GM19468 (cell line): ENCODE measurements around the gene SNCA.

Experiments used
- ATAC-seq: cut with Tn5 transposase; IDR thresholded peaks from one replicate; pipeline ENCODE4 v1.9.1; 2021; ENCODE audit warnings: mild to moderate bottlenecking, moderate library complexity, moderate number of reproducible peaks; ENCODE audit not compliant: unreplicated experiment; ENCODE audit errors: extremely low read depth

Gene SNCA

DNA sequence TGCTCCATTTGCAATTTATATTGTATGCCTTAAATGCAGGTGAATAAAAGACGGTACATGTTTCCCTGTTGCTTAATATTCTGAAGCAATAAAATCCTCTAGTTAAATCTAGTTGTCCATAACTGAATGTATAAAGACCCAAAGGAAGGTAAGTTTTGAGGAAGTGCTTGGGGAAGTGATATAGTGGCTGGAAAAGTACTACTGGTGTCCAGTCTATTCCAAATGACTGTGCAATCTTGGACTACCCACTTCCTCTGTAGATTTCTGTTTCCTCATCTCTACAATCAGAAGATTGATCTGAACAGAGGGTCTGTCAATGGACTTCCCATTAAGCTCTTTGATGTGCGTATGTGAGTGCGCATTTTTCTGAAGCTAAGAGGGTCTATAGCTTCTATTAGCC lies 17.0 kb downstream of the SNCA start:
- no peak for ATAC-seq

DNA sequence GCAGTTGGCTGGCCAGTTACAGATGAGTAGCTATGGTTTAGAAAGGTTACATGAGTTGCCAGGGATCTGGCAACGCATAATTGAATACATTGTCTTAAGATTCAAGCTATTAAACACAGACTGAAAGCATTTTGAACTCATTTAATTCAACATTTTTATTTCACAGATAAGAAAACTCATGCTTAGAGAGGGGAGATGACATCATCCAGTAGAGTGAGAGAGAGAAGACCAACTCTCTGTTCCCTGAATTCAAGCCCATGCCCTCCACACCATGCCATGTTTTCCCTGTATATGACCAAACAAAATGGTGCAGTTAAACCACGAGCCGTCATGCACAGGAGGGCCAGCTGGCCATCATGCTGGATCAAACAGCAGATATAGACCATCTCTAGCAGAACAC lies 22.6 kb downstream of the SNCA start:
- ATAC-seq: no peak

DNA sequence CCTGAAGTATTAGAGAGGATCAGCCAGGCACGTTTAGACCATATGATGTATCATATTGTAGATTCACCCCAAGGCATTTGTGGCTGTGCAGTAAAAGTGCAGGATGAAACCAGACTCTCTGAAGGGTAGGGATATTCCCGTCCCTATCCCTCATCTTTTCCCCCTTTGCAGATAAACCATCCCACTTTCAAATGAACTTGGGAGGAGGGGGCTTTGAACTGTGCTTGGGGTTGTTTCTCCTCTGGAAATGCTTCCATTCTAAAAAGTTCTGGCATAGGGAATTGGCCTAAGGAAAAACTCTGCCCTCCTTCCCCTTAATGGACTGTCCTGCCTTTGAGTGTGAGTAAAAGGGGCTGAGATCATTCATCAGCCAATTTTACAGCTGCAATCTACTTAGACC lies 23.8 kb downstream of the SNCA start:
- ATAC-seq: no peak

- ATAC-seq: no peak
These were observed 29.4 kb downstream of the SNCA start for GRCh38 chr4:89807441-89808140.

DNA sequence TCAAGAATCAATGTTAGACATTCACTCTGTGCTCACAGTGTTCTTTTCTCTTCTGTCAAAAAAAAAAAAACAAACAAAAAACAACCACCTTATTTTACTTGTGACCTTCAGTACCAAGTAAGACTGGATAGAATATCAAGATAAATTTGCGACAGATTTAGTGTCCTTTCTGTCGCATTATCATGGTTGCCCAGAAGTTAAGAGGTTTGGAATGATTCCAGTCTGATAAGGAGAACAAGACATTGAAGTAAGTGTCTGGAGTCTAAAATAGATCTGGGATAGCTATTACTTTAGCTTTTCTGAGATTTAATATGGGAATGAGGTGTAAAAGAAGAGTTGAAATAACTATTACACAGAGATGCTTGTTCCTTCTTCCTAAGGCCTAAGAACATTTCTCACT lies 31.7 kb downstream of the SNCA start:
- no peak for ATAC-seq

GRCh38 chr4:89803915-89804314 lies 33.0 kb downstream of the SNCA start:
- ATAC-seq: no peak

DNA sequence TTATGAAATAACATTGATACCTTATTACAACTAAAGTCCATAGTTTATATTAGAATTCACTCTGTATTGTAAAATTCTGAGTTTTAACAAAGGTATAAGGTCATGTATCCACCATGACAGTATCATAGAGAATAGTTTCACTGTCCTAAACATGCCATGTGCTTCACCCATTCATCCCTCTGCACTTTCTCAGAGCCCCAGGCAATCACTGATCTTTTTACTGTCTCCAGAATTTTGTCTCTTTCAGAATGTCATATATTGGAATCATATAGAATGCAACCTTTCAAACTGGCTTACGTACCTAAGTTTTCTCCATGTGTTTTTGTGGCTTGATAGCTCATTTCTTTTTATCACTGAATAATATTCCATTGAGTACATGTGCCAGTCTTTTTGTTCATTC lies 33.9 kb downstream of the SNCA start:
- ATAC-seq: no peak

GRCh38 chr4:89800527-89801103 lies 36.3 kb downstream of the SNCA start:
- ATAC-seq: no peak

DNA sequence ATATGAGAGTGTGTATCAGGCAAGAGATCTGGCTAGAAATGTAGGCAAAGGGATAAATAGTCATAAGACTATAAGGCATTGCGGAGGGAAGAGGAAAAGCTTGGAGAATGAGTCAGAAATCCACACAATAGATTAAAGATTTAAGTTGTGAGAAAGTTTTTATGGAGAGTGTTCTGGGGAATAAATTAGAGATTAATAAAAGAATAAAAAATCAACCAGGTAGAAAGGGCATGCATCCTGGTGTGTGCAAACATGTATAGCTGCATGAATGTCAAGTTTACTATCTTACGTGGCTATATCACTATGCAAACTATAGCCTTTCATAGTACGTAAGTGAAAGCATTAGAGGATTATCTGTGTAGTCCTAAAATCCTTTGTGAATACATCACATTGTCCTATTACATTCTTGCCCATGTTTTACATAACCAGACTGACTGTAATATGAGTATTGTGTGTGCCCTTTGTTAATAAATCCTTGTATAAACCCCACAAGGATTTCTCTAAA lies 36.9 kb downstream of the SNCA start:
- no peak for ATAC-seq

DNA sequence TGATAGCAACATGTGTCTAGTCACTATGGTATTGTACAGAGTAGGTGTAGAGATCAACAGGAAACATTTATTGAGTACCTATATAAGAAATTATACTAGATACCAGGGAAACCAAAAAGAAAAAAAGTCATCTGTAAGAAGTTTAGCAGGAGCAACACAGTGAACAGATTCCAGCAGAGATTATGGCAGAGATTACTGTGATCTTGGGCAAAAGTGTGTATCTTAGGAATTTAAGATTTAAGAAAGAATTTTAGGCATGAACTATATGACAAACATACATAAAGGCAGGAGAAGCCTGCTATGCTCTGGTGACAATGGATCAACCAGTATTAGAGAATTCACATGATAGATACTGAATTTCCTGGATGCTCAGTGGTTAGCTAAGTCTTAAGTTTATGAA lies 37.9 kb downstream of the SNCA start:
- ATAC-seq: no peak

GRCh38 chr4:89797117-89797516 lies 39.8 kb downstream of the SNCA start:
- no peak for ATAC-seq

- no peak for ATAC-seq
These were observed 48.5 kb downstream of the SNCA start for GRCh38 chr4:89788206-89789072.

GRCh38 chr4:89784686-89785231 lies 52.2 kb downstream of the SNCA start:
- ATAC-seq: no peak

DNA sequence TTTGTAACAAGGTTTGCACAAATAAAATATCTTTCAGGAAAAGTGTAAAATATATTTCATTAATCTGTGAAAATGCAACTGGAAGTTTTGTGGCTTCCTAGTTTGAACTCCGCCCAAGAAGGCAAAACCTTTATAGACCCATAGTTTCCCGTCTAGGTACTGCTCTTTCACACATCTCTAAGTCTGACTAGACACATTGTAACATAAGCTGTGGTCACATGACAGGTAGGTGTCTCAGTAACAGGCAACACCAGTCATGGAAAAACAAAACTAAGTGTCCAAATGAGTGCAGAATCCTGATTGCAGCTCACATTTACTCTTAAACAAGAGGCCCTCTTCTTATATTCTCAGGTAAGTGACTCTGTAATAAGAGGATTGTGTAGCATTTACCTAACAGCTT lies 55.6 kb downstream of the SNCA start:
- no peak for ATAC-seq

GRCh38 chr4:89773805-89774204 lies 63.2 kb downstream of the SNCA start:
- ATAC-seq: no peak

- no peak for ATAC-seq
These were observed 67.1 kb downstream of the SNCA start for GRCh38 chr4:89769856-89770255.

GRCh38 chr4:89767924-89768323 lies 69.0 kb downstream of the SNCA start:
- ATAC-seq: no peak

GRCh38 chr4:89765966-89766365 lies 71.0 kb downstream of the SNCA start:
- no peak for ATAC-seq

- no peak for ATAC-seq
These were observed 71.4 kb downstream of the SNCA start for GRCh38 chr4:89765528-89765927.

DNA sequence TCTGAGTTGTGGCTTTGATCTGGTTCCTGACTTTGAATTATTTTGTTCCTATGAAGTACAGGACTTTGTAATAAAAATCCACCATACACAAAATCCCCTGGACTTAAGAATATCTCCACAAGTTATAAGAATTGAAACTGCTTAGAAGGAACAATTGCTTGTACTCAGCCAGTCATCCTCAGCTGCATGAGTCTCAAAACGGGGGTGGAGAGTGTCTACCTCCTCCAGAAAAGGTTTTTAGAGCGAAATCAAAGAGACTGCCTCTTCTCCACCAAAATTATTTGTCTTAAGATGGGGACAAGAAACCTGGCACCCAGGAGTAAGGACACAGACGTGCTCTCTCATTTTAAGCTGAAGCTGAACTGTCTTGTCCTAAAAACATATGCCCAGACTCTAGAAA lies 74.7 kb downstream of the SNCA start:
- ATAC-seq: no peak

GRCh38 chr4:89759426-89759825 lies 77.5 kb downstream of the SNCA start:
- no peak for ATAC-seq
